NCI-H446 (cell line): ENCODE results near the gene EXO1.
"Not testable (repeated sequence)": the region's sequence is repeated elsewhere in the genome, so short reads cannot be mapped to it uniquely, and the experiment has no call there.

Experiments used
- DNase-seq, 2 experiments: peaks; one replicate each; lab custom pipeline; 2025; lab: John Stamatoyannopoulos, UW

Gene EXO1

DNA sequence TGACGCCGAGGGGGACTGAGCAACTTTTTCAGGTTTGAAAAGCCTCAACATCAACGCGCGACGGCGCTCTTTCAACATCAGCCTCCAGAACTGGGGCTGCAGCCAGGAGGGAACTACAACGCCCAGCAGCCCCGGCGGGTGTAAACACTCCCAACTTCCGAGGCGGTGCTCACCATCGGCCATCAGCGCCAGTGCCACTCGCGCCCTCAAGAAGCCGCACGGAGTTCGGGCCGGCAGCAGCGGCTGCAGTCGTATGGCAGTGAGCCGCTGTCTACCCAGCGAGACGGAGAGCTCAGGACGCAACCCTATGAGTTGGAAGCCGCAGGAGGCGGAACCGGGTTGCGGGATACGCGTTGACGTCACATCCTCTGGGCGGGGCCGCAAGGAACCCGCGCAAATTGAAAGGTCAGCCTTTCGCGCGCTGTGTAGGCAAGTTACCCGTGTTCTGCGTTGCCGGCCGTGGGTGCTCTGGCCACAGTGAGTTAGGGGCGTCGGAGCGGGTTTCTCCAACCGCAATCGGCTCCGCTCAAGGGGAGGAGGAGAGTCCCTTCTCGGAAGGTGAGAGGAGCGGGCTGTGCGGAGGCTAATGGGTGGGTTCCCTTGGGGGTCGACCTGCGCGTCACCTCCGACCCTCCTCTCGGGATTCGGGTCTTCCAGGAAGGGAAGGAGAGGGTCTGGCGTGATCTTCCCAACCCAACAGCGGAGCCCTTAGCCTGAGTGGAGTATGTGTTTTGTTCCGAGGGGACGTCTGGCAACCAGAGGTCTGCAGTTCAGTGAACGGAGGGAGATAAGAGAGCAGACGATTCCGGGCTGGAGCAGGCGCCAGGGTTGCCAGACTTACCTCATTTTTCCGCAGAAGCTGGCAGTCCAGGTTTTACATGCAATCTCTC is at the start of gene EXO1:
TSS of gene EXO1 (plus strand) at position 409 of the 890 bp plus-strand sequence. CDS start 2,222 bp downstream, outside the sequence.
- DNase-seq = peak; percentile 87 to 95

DNA sequence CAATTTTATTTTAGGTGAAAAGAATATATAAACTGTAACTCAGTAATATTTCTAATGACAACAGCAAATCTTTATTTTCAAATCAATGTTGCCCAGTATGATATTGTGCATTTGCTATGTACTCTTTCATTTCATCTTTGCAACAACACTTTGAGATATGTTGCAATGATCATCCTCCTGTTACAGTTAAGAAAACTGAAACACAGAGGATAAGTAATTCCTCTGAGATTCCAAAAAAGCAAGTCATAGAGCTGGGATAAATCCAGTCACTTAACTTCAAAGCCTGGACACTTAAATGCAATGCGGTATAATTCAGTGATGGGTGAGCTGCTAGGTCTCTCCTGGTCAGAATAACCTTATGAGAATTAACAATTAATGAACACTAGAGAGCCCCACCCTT is 48.6 kb upstream of the EXO1 start:
- no peak for DNase-seq

DNA sequence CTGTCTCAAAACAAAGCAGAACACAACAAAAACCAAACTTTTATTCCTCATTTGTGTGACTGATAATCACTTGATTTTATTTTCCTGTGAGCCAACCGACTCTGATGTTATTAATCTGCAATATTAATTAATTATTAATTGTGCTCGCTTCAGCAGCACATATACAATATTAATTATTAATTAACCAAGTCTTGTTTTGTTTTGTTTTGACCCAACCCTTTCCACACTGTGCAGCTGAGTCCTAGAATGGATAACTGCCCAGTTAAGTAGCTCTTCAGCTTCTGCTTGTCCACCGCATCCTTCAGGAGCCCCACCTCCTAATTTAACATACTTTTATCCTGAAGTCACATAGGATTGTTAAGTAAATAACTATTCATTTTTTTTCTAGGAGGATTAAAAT is 47.4 kb upstream of the EXO1 start:
- DNase-seq = no peak

DNA sequence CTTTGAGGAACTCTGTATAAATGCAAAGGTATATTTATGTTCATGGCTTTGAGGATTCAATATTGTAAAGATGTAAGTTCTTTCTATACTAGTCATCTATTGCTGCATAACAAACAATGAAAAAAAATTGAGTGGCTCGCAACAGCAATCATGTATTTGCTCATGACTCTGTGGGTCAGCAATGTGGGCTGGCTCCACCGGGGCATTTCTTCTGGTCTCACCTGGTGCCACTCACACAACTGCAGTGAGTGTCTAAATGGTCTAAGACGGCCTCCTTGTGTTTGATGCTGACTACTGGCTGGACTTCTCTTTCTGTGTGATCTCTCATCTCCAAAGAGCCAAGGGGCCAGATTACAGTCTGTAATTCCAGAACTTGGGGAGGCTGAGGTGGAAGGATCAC is 45.1 kb upstream of the EXO1 start:
- no peak for DNase-seq

DNA sequence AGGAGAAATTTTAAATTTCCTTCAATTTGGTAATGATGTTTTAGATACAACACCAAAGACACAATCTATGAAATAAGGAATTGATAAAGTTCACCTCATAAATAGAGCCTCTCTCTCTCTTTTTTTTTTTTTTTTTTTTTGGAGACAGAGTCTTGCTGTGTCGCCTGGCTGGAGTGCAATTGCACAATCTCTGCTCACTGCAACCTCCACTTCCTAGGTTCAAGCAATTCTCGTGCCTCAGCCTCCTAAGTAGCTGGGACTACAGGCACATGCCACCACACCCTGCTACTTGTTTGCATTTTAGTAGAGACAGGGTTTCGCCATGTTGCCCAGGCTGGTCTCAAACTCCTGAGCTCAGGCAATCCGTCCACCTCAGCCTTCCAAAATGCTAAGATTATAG is 43.3 kb upstream of the EXO1 start:
- not testable (repeated sequence) for DNase-seq

DNA sequence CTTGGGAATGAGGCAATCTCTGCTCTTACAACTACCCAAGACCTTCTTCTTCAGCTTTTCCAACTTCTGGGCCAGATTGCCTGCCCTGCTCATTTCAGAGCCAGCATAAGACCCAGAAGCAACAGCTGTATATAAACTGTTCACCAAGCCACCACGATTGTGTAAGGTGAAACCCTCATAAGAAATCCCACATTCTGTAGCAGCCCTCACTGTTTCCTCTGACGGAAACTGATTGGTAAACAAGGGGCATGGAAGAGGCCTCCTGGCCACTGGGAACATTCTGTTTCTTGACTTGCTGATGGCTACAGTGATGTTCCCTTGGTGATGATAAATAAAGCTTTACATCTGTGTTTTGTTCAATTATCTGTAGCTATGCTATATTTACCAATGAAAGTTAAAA is 39.7 kb upstream of the EXO1 start:
- DNase-seq = no peak

DNA sequence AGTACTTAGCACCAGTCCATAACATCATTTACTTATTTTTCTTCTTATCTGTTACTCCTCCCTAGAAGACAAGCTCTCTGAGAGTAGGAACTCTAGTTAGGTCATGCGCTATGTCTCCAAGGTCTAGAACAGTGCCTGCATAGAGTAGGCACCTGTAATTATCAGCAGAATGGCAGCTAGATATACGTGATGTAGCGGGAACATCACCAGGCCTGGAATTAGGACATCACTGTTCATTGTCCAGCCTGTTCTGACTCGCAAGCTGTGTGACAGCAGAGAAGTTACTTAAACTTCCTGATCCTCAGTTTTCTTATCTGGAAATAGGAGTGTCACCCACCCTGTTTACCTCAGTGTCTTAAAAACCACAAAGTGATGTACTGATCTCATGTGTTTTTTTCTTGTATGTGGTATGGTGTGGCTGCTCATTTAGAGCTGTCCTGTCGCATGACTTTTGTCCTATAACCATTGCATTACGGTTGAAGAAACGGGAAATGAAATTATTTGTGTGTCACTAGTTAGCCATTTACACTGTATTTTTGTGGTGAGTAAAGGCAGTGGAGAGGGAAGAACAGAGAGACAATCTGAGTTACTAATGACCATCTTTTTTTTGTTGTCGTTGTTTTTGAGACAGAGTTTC is 37.1 kb upstream of the EXO1 start:
- no peak for DNase-seq

DNA sequence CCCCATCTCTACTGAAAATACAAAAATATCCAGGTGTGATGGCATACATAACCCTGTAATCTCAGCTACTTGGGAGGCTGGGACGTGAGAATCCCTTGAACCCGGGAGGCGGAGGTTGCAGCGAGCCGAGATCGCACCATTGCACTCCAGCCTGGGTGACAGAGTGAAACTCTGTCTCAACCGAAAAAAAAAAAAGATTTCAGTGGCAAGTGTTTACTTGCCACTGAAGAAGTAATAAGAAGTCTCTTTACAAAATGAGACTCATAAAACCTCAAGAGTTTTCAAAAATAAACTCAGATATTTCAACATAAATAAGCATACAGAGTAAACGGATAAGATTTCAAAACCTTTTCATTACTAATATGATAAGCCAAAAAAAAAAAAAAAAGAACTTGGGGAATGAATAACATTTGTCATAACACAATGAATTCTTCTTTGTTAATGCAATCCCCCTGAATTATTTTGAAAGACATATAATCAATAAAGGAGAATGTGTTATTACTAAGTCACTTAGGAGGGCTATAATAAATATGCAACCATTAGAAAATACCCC is 34.2 kb upstream of the EXO1 start:
- DNase-seq = no peak

DNA sequence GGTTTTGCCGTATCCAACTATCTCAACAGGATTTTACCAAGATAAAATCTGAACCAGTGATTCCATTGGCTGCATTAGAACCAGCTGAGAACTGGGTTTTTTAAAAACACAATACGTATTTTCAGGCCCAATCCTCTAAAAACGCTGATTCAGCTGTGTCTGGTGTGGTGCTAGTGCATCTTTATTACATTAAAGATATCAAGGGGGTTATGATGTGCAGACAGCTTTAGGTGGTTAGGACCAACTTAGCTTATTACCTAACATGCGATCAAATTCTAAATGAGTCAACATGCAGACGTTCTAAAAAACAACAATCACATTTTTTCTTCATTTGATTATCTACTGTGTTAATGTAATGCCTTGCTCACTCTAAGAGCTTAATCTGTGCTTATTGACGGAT is 32.0 kb upstream of the EXO1 start:
- no peak for DNase-seq

DNA sequence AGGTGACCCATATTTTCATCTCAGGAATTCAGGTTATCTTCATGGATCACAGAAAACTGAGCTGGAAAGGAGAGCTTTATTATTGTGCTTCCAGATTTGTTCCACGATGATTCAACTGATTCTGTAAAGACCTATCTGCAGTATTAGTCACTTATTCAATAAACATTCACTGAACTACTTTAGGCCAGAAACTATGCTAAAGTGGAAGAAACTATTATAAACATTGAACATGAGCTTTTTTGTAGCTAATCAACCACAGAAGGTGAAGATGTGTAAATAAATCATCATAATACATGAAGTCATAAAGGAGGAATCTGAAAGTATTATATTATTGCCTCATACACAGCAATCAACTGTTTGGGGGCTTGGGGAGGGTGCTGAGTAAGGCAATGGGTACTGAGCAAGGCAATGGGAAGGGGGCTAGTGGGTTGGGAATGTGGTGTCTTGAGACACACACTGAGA is 30.6 kb upstream of the EXO1 start:
- DNase-seq = no peak

DNA sequence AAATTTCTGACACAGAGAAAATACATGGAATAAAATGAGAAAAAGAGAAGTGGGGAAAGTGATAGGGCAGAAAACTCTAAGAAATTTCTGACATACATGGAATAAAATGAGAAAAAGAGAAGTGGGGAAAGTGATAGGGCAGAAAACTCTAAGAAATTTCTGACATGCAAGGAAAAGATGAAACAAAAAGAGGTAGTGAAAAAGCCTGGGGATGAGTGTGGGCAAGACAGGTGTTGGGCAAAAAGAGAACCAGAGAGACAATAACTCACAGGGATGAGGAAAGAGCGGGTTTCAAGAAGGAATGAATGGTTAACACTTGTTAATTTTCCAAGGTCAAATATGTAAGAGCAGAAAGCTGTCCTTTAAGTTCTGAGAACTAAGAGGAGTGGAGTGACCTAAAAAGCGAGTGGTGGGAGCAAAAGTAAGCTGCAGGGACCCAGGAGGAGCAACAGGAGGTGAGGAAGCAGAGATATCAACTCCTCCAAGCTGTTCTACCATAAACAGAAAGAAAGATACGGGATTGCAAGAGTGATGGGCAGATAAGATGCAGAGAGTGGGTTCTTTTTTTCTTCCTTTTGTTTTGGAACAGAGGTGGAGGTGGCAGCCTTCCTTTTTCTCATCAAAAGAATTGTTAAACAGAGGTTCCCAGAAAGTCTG is 29.9 kb upstream of the EXO1 start:
- no peak for DNase-seq

DNA sequence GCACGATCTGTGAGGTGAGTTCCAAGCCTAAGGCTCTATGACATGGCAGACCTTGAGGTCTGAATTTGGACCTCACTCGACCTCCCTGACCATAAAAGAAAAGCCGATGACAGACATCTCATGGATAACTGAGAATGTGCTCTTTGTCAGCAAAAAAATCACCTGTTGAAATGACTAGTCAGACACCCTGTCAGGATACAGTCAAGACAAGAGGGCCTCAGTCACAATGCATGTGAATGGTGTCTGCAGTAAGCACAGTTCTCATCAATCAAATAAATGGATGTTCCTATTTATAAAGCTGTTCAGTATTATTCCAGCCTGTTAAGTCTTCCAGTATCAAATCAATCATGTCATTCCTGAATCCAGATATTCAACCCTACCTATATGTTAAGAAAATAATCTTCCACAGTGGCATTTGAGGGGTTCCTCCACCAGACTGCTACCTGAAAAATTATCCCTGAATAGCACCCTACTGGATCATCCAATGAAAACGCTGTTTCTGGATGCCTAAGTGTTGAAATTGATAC is 28.6 kb upstream of the EXO1 start:
- DNase-seq = no peak

DNA sequence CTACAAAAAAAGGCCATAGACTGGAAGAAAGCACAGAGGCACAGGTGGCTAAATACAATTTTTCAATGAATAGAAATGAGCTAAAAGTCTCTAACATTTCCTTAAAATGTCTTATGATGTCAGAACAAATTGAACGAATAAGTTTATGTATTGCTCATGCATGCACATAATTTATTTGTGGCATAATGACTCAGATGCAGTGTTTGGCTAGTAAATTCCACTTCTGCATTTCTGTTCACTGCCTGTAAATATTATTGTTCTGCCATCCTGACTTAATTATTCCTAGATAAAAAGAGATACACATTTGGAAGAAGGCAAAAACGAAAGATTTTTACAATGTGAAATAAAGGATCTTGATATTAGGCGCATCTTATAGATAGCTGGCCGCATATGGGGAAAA is 26.6 kb upstream of the EXO1 start:
- no peak for DNase-seq

DNA sequence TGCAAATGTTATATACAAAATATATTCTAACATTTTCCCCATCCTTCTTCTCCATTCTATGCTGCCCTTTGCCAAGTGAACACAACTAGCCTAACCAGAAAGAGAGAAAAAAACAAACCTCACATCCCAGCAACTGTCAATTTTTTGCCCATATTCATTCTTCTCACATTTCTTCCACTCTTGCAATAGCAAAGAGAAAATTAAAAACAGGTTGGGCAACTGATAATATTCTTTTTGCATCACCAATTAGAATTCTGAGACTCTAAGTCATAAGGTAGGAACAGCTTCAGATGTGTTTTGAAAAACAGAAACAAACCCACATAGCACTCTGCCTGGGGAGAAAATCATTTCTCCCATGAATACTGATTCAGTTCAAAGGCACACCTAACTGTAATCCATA is 25.2 kb upstream of the EXO1 start:
- DNase-seq = no peak

DNA sequence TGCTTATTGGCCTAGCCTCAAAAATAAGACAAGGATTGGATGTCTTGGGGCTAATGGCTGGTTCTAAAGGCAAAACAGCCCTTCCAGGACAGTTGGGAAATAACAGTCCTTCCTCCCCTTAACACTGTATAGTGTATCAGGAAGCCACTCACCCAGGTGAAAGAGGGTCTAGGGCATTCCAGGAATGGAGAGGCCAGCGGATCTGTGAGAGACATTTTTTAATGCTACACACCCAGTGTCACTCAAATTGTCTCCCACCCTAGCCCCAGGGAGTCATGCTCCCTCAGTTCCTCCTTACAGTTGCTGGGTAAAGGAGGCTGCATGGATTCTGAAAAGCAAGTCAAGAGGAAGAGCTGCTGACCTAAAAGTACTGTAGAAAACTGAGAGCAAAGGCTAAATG is 24.1 kb upstream of the EXO1 start:
- DNase-seq = peak in 1 of 2 experiments; percentile 62

DNA sequence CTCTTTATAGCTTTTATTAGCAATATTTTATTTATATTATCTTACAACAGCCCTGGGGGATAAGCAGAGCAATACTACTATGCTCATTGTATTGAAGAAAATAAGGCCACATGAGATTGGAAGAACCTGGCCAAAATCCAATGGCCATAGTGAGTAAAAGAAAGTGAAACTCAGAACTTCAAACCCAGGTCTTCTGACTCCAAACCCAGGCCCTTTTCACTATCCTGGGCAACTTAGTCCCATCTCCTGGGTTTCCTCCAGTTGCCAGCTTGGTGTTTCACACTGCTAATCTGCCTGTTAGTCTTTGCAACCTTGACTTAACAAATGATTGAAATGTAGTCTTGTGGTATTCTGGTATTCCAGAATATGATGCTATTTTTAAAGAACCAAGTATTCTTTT is 22.4 kb upstream of the EXO1 start:
- no peak for DNase-seq

DNA sequence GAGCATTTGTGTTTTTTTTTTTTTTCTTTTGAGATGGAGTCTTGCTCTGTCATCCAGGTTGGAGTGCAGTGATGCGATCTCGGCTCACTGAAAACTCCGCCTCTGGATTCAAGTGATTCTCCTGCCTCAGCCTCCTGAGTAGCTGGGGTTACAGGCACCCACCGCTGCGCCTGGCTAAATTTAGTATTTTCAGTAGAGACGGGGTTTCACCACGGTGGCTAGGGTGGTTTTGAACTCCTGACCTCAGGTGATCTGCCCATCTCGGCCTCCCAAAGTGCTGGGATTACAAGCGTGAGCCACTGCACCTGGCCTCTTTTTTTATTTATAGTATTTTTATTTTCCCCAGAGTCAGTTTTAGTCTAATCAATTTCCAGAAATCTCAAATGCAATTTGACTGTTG is 21.4 kb upstream of the EXO1 start:
- DNase-seq = not testable (repeated sequence)

DNA sequence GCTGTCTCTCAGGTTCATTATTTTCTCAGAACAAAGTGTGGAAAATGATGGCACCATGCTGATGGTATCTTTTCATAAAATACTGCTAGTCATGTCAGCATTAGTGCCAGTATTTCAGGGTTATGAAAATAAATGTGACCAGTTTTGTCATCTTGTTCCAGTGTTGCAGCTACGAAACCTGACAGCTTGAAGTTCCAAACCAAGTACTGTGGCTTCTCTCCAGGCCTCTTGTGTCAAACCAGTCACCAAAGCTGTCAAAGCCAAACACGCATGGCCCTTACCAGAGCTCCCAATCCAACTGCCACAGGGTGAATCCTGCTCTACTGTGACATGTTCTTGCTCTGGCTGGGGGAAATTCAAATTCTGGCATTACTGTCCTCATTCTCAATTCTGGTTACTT is 20.7 kb upstream of the EXO1 start:
- DNase-seq = no peak

DNA sequence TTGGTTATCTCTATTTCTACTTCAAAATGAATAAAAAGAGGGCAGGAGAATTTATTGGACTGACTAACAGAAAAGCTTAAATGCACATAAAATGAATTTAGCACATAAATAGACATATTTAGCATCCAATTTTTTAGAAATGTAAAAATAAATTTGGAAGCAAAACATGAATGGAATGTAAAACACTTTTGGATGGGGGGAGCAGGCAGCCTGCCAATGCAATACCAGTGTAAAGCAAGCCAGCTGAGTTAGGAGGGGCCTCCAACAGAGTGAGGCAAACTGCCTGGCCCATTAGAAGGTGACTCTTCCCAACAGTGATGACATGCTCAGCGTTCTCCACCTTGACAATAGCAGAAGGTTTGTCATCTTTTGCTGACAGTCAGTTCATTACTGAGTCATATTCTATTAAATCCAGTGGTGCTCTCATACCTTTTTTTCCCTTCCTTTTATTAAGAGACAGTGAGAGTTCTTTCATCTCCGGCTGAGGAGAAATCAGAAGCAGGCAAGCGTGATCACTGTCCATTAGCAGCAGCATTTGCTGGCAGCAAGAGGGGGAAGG is 19.5 kb upstream of the EXO1 start:
- no peak for DNase-seq

DNA sequence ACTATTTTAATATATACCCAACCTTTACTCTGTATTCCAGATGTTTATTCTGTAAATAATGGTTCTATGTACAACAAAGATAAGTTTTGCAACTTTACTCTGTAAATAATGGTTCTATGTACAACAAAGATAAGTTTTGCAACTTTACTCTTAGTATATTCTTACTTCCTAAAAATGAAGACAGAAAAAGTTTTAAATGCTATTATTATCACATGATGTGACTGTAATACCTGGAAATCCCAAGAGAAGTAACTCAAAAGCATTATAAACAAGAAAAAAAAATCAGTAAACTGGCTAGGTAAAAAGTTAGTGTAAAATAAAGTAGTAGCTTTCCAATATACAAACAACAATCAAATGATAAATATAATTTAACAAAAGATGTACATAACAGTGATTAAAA is 18.5 kb upstream of the EXO1 start:
- DNase-seq = no peak

DNA sequence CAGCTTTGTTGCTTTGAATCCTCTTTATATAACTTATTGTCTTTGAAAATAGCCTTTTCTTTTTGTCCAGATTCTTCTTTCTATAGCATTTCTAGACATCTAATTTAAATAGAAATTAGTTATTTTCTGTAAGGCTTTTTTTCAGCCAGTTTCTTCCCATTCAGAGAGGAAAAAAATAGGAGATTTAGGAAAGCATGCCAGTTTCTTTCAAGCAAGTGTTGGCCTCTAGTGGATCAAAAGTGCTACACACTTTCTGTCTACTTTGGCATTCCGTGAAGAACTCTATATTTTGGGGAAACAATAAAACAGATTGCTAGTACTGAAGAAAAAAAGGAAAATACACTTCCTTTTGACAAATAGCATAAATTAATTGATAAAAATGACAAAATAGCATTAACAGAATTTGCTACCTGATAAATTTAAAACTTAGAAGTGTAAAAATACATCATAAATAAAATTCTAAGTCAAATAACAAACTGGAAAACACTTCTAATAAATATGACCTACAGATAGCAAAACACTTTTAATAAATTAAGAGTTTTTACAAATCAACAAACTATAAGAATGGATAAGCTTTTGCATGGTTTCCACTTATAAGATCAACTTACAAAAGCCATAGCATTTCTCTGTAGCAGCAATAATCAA is 13.1 kb upstream of the EXO1 start:
- DNase-seq = peak in 1 of 2 experiments; percentile 42

DNA sequence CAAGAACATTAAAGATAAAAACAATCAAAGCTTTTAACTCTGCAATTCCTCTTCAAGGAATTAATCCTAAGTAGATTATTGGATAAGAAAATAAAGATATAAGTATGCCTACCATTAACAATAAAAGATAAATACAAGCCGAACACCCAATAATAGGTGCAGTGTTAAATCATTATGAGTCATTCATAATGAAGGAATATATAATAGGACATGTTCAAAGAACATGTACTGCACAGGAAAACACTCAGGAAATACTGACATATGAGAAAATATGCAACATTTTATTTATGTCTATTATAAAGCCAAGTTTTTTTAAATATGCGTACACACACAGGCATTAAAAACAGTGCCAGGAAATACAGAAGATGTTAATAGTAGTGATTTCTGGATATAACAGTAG is 11.1 kb upstream of the EXO1 start:
- no peak for DNase-seq
